AG04450 (cell line): Measurements from ENCODE around the gene ARMC7. TPM values are rescaled to one million over a fixed set of nuclear protein-coding genes. Genes with fewer than 3 reads are reported as not detected.
"Not testable (repeated sequence)": the region's sequence is repeated elsewhere in the genome, so short reads cannot be mapped to it uniquely, and the experiment has no call there.

ENCODE experiments used
- CTCF ChIA-PET: fragments of 300-600, 350-600 bp; formaldehyde crosslinking; extraction: SDS; loops from one replicate; lab custom pipeline; 2022; ENCODE audit warnings: antibody characterized with exemption, inconsistent platforms; lab: Charles Lee
- POLR2A ChIA-PET: fragments of 350-600 bp; formaldehyde crosslinking; extraction: SDS; loops from one replicate; lab custom pipeline; 2021; ENCODE audit warnings: antibody characterized with exemption, inconsistent platforms; lab: Yijun Ruan, JAX
- DNase-seq: peaks from one replicate; pipeline ENCODE4 v3.0.0-alpha.2; 2011; ENCODE audit warnings: low read depth, low spot score
- H3K27ac ChIP-seq: one replicate; pipeline ENCODE4 v1.5.1; 2012; ENCODE audit warnings: low read depth, low read length, control low read depth
- H3K27me3 ChIP-seq: one replicate; pipeline ENCODE4 v1.6.0; 2012; ENCODE audit warnings: low read length; ENCODE audit not compliant: control insufficient read depth, insufficient read depth
- H3K4me3 ChIP-seq: 2 replicates; pipeline ENCODE4 v1.5.1; 2011; ENCODE audit warnings: mild to moderate bottlenecking, low read depth, low read length, control low read depth
- H3K9me3 ChIP-seq: 2 replicates; pipeline ENCODE4 v1.5.1; 2012; ENCODE audit warnings: low read length; ENCODE audit not compliant: control insufficient read depth, insufficient read depth
- CTCF ChIP-seq: IDR thresholded peaks from 2 replicates; pipeline ENCODE4 v1.5.1; 2011; ENCODE audit warnings: low read depth, low read length, control low read depth, inconsistent platforms
- polyA plus RNA-seq: library from polyadenylated mRNA; depleted of rRNA; stranded (reverse); fragments of >200 nt; gene quantifications from 2 replicates; pipeline ENCODE4 v1.2.3, GENCODE V29; 2011

The ARMC7 gene
- polyA plus RNA-seq, 1 experiment = 5.6 TPM

GRCh38 chr17:75130632-75131277, 21.0 kb downstream of the ARMC7 start:
- DNase-seq = no peak
- peak; percentile 67 for TF ChIP-seq CTCF

GRCh38 chr17:75131278-75132017, 21.7 kb downstream of the ARMC7 start, which contains the start of gene NT5C:
Gene NT5C, minus strand, starts transcription at chr17:75131742. Its CDS starts 35 bp downstream, at chr17:75131707.
- ChIA-PET POLR2A (interaction anchor here (0.6 to 2.2 kb wide), 8 partner anchors 14 to 119 kb away, joined by 3 to 12 read pairs (median 4); partner anchors contain the start of genes ARMC7, JPT1 and MRPL58), CTCF (interaction anchor here (0.6 to 5.2 kb wide), 22 partner anchors 8 to 174 kb away, joined by 3 to 67 read pairs (median 4); partner anchors contain the start of gene JPT1)
- H3K4me3 ChIP-seq = peak within 1 kb of the TSS; percentile 75
- no peaks in the 10 kb centered on the region for H3K27me3 ChIP-seq
- H3K27ac ChIP-seq = peak within 1 kb of the TSS; percentile 87
- peak; percentile 62 for TF ChIP-seq CTCF
- peak; percentile 33 for DNase-seq
- H3K9me3 ChIP-seq = no peaks in the 10 kb centered on the region; the same call in 1 of the 2 replicates

More at GRCh38 chr17:75130632-75131277, 21.0 kb downstream of the ARMC7 start:
- ChIA-PET POLR2A (interaction anchor here (0.6 to 2.2 kb wide), 7 partner anchors 15 to 118 kb away, joined by 3 to 12 read pairs (median 5); partner anchors contain the start of genes JPT1 and MRPL58), CTCF (interaction anchor here (0.5 to 5.2 kb wide), 20 partner anchors 8 to 173 kb away, joined by 3 to 67 read pairs (median 4); no protein-coding TSS in a partner anchor)
- H3K4me3 ChIP-seq = peak overlapping the region; percentile 75
- peak overlapping the region; percentile 78 for H3K27ac ChIP-seq
- no peaks in the 10 kb centered on the region for H3K27me3 ChIP-seq
- no peaks in the 10 kb centered on the region; the same call in 1 of the 2 replicates for H3K9me3 ChIP-seq

- ChIA-PET POLR2A (interaction anchor here (0.6 to 2.2 kb wide), 7 partner anchors 18 to 120 kb away, joined by 3 to 12 read pairs (median 4); partner anchors contain the start of genes ARMC7, JPT1 and MRPL58), CTCF (interaction anchor here (0.6 to 5.2 kb wide), 14 partner anchors 9 to 175 kb away, joined by 3 to 67 read pairs (median 4); partner anchors contain the start of gene JPT1)
- H3K9me3 ChIP-seq, H3K27me3 ChIP-seq, DNase-seq: not testable (repeated sequence)
- H3K27ac ChIP-seq = peak overlapping the region; percentile 87
- H3K4me3 ChIP-seq = peak overlapping the region; percentile 75
Observed at GRCh38 chr17:75132018-75133000, 22.5 kb downstream of the ARMC7 start.

- DNase-seq = no peak
- POLR2A ChIA-PET = no interaction called here
- Histone ChIP-seq H3K4me3 (no peak overlapping the region), H3K27me3 (no peaks in the 10 kb centered on the region), H3K27ac (no peak overlapping the region), H3K9me3 (no peaks in the 10 kb centered on the region; the same call in 1 of the 2 replicates)
- TF ChIP-seq CTCF = no peak
- CTCF ChIA-PET = interaction anchor here (1.5 to 5.2 kb wide), 2 partner anchors 17 to 73 kb away, joined by 4 to 67 read pairs; no protein-coding TSS in a partner anchor
Observed at GRCh38 chr17:75133001-75133400, 23.2 kb downstream of the ARMC7 start.

GRCh38 chr17:75133607-75134347, 24.0 kb downstream of the ARMC7 start:
- not testable (repeated sequence) for H3K27ac ChIP-seq, H3K9me3 ChIP-seq, H3K4me3 ChIP-seq, H3K27me3 ChIP-seq, DNase-seq
- CTCF ChIA-PET = interaction anchor here (0.7 to 5.2 kb wide), 3 partner anchors 18 to 74 kb away, joined by 4 to 67 read pairs (median 4); no protein-coding TSS in a partner anchor
- POLR2A ChIA-PET = interaction anchor here (0.6 kb wide), 1 partner anchor 281 kb away, joined by 7 read pairs; no protein-coding TSS in a partner anchor
